Measurements from ENCODE around the gene ARL8A. TPM values are rescaled to one million over a fixed set of nuclear protein-coding genes. Genes with fewer than 3 reads are reported as not detected.

Gene ARL8A
- total RNA-seq, 1 donor from 2014 or later, result 39.3 TPM

DNA sequence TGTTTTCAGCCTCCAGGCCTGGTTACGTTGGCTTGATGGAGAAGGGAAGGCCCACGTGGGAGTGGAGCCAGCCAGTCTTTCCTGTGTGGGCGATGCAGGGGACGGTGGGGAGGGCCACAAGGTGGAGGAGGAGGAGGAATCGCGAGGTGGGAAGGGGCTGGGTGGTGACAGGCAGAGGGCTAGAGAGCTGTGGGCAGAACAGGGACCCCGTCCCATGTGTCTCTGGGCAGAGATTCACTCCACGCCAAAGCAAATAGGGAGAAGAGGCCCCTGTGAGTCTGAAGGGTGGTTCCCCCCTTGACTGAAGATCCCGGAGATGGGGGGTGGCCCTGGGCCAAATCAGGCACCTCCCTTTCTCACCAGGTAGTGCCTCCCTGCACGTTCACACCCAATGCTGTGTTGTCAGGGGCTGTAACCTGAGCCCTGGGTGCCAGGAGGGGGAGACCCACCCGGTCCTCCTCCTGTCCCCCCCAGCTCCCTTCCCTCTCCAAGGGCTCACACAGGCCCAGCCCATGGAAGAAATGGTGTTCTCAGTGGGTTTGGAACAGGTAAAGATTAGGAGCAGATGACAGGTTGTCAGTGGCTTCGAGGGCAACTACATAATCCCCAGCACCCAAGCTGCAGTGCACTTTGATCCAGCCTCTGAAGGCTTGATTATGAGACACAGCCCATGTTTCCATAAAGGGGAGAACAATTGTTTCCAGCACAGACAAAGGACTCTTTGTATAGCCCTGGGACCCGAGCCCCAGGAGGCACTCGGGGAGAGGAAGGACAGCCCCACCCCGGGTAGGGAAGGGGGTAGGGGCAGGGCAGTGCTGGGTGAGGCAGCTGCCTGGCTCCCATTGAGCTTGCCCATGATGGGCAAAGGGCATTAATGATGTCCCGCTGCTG lies 59.5 kb downstream of the ARL8A start:
- no peak for DNase-seq (ENCODE audit: low read depth)

Other genes with a start within 250 kb of the ARL8A start
- 3.2 and 6.0 TPM in 2 replicates for gene LMOD1, start 198.2 kb downstream of the ARL8A start, total RNA-seq
- gene TIMM17A, start 189.2 kb downstream of the ARL8A start, total RNA-seq, result 38.9 and 59.4 TPM in 2 replicates
- gene RNPEP, start 162.1 kb downstream of the ARL8A start, total RNA-seq, result 28.1 and 33.1 TPM in 2 replicates
- gene ELF3, start 134.2 kb downstream of the ARL8A start, total RNA-seq, result 0.68 TPM in 1 of 2 replicates, not detected in the other
- gene GPR37L1, start 21.8 kb downstream of the ARL8A start, total RNA-seq, result not detected in 2 replicates
- gene PTPN7, start 15.9 kb upstream of the ARL8A start, total RNA-seq, result not detected in 2 replicates
- 0.53 and 0.78 TPM in 2 replicates for gene LGR6, start 49.1 kb upstream of the ARL8A start, total RNA-seq
- gene UBE2T, start 197.2 kb upstream of the ARL8A start, total RNA-seq, result 22.5 and 41.7 TPM in 2 replicates
- 72.2 and 81.0 TPM in 2 replicates for gene PPP1R12B, start 204.0 kb upstream of the ARL8A start, total RNA-seq